ENCODE data around the gene ACTL8.

The ACTL8 gene

GRCh38 chr1:17763995-17764394, 8.9 kb downstream of the ACTL8 start:
- TF ChIP-seq JUND (IDR thresholded peaks at IDR 0.05; ENCODE audit: low read depth): no peak
- in situ Hi-C loops (cut with HindIII; ENCODE audit: low pct_unique_long_range_greater_than_20kb, low sequenced_read_pairs): no loop called here
- DNase-seq (ENCODE audit: low read depth in 1 of 2, low spot score in 1 of 2): no peak

GRCh38 chr1:17764591-17764990, 9.5 kb downstream of the ACTL8 start:
- TF ChIP-seq JUND (IDR thresholded peaks at IDR 0.05; ENCODE audit: low read depth): no peak
- in situ Hi-C loops (cut with HindIII; ENCODE audit: low pct_unique_long_range_greater_than_20kb, low sequenced_read_pairs): no loop called here
- no peak for DNase-seq (ENCODE audit: low read depth in 1 of 2, low spot score in 1 of 2)

- DNase-seq (ENCODE audit: low read depth in 1 of 2, low spot score in 1 of 2): no peak
- TF ChIP-seq JUND (IDR thresholded peaks at IDR 0.05; ENCODE audit: low read depth): no peak
- in situ Hi-C loops (cut with HindIII; ENCODE audit: low pct_unique_long_range_greater_than_20kb, low sequenced_read_pairs): no loop called here
Measured at GRCh38 chr1:17765444-17766411, 10.6 kb downstream of the ACTL8 start.

GRCh38 chr1:17768651-17769241, 13.6 kb downstream of the ACTL8 start:
- no peak for DNase-seq (ENCODE audit: low read depth in 1 of 2, low spot score in 1 of 2)
- in situ Hi-C loops (cut with HindIII; ENCODE audit: low pct_unique_long_range_greater_than_20kb, low sequenced_read_pairs): no loop called here
- TF ChIP-seq JUND (IDR thresholded peaks at IDR 0.05; ENCODE audit: low read depth): no peak

- DNase-seq (ENCODE audit: low read depth in 1 of 2, low spot score in 1 of 2): no peak
- no peak for TF ChIP-seq JUND (IDR thresholded peaks at IDR 0.05; ENCODE audit: low read depth)
- in situ Hi-C loops (cut with HindIII; ENCODE audit: low pct_unique_long_range_greater_than_20kb, low sequenced_read_pairs): no loop called here
Measured at GRCh38 chr1:17770983-17771382, 15.8 kb downstream of the ACTL8 start.

- no peak for TF ChIP-seq JUND (IDR thresholded peaks at IDR 0.05; ENCODE audit: low read depth)
- in situ Hi-C loops (cut with HindIII; ENCODE audit: low pct_unique_long_range_greater_than_20kb, low sequenced_read_pairs): no loop called here
- DNase-seq (ENCODE audit: low read depth in 1 of 2, low spot score in 1 of 2): no peak
Measured at GRCh38 chr1:17772615-17773212, 17.6 kb downstream of the ACTL8 start.

- DNase-seq (ENCODE audit: low read depth in 1 of 2, low spot score in 1 of 2): no peak
- no peak for TF ChIP-seq JUND (IDR thresholded peaks at IDR 0.05; ENCODE audit: low read depth)
- in situ Hi-C loops (cut with HindIII; ENCODE audit: low pct_unique_long_range_greater_than_20kb, low sequenced_read_pairs): no loop called here
Measured at GRCh38 chr1:17773591-17774326, 18.6 kb downstream of the ACTL8 start.

GRCh38 chr1:17774452-17774851, 19.3 kb downstream of the ACTL8 start:
- in situ Hi-C loops (cut with HindIII; ENCODE audit: low pct_unique_long_range_greater_than_20kb, low sequenced_read_pairs): no loop called here
- no peak for TF ChIP-seq JUND (IDR thresholded peaks at IDR 0.05; ENCODE audit: low read depth)
- DNase-seq (ENCODE audit: low read depth in 1 of 2, low spot score in 1 of 2): no peak

GRCh38 chr1:17775796-17776195, 20.7 kb downstream of the ACTL8 start:
- no peak for DNase-seq (ENCODE audit: low read depth in 1 of 2, low spot score in 1 of 2)
- no peak for TF ChIP-seq JUND (IDR thresholded peaks at IDR 0.05; ENCODE audit: low read depth)
- in situ Hi-C loops (cut with HindIII; ENCODE audit: low pct_unique_long_range_greater_than_20kb, low sequenced_read_pairs): no loop called here

GRCh38 chr1:17776426-17776825, 21.3 kb downstream of the ACTL8 start:
- no peak for TF ChIP-seq JUND (IDR thresholded peaks at IDR 0.05; ENCODE audit: low read depth)
- DNase-seq (ENCODE audit: low read depth in 1 of 2, low spot score in 1 of 2): no peak
- in situ Hi-C loops (cut with HindIII; ENCODE audit: low pct_unique_long_range_greater_than_20kb, low sequenced_read_pairs): no loop called here

GRCh38 chr1:17777330-17777729, 22.2 kb downstream of the ACTL8 start:
- TF ChIP-seq JUND (IDR thresholded peaks at IDR 0.05; ENCODE audit: low read depth): no peak
- in situ Hi-C loops (cut with HindIII; ENCODE audit: low pct_unique_long_range_greater_than_20kb, low sequenced_read_pairs): no loop called here
- DNase-seq (ENCODE audit: low read depth in 1 of 2, low spot score in 1 of 2): no peak

- in situ Hi-C loops (cut with HindIII; ENCODE audit: low pct_unique_long_range_greater_than_20kb, low sequenced_read_pairs): no loop called here
- TF ChIP-seq JUND (IDR thresholded peaks at IDR 0.05; ENCODE audit: low read depth): no peak
- DNase-seq (ENCODE audit: low read depth in 1 of 2, low spot score in 1 of 2): no peak
Measured at GRCh38 chr1:17777818-17778217, 22.7 kb downstream of the ACTL8 start.

All from T47D (cell line).